Measurements from ENCODE around the gene CFC1B. TPM values are rescaled to one million over a fixed set of nuclear protein-coding genes. Genes with fewer than 3 reads are reported as not detected.
"Not testable (repeated sequence)": the region's sequence is repeated elsewhere in the genome, so short reads cannot be mapped to it uniquely, and the experiment has no call there.

The CFC1B gene
- total RNA-seq, 2 donors from 2014 or later, result 2.9 TPM; not detected in 1

DNA sequence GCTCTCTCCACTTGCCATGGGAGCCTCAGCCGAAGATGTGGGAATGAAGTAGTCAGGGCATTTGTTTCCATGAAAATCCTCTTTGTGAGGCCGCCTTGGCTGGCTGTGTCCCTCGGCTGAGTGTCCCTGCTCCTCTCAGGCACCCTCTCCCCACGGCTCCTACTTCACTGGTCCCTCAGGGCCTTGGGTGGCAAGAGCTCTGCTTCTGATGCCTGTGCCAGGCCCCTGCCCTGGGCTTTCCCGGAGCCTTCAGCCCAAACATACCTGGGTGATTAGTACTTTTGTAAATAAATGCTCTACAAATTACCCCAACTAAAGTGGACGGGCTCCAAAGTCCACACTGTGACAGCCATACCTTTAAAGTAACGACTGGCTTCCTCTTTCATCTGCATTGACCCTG is 15.6 kb downstream of the CFC1B start:
- H3K27me3 ChIP-seq (replicated peaks; ENCODE audit: insufficient read depth); H3K9me3 ChIP-seq; H3K4me1 ChIP-seq (replicated peaks); H3K4me3 ChIP-seq; H3K27ac ChIP-seq; DNase-seq (ENCODE audit: low spot score); H3K36me3 ChIP-seq; intact Hi-C loops (cut with DNase I): not testable (repeated sequence)
- no CpG with 5 or more reads among the region's 7 CpGs for WGBS

DNA sequence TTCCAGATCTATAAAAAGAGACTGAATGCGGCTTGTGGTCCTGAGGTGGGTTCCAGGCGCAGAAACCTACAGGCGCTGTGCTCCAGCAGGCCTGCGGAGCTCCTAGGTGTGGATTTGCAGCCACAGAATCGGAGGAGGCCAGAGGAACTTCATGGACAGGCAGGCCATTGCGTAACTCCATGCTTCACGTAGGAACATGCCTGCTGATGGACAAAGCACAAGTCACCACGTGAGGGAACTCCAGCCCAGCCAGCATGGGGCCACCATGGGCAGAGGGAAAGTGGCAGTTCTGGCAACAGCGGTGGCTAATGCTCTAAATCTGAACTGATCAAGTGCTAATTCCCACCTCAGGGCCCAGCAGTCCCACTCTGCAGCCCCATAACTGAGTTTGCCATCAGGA is 17.2 kb downstream of the CFC1B start:
- H3K4me3 ChIP-seq; H3K27me3 ChIP-seq (replicated peaks; ENCODE audit: insufficient read depth); DNase-seq (ENCODE audit: low spot score); H3K9me3 ChIP-seq; intact Hi-C loops (cut with DNase I); H3K4me1 ChIP-seq (replicated peaks); H3K27ac ChIP-seq; H3K36me3 ChIP-seq: not testable (repeated sequence)
- WGBS, result no CpG with 5 or more reads among the region's 9 CpGs

DNA sequence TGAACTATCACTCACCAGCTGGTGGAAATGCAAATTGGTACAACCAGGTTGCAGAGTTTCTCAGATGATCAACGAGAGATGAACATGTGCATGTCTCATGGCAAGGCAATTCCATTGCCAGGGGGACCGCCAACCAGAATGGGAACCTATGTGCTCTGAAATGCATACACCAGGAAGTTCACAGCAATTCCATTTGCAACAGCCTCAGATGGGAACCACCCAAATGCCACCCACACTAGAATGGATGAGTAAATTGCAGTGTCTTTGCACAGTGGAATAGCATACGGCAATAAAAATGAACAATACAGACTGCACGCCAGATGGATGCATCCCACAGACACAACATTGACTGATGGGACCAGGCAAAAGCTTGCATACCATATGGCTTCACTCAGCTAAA is 21.8 kb downstream of the CFC1B start:
- H3K27ac ChIP-seq; H3K27me3 ChIP-seq (replicated peaks; ENCODE audit: insufficient read depth); DNase-seq (ENCODE audit: low spot score); H3K9me3 ChIP-seq; H3K4me3 ChIP-seq; H3K36me3 ChIP-seq; intact Hi-C loops (cut with DNase I); H3K4me1 ChIP-seq (replicated peaks): not testable (repeated sequence)
- no CpG with 5 or more reads among the region's 4 CpGs for WGBS

DNA sequence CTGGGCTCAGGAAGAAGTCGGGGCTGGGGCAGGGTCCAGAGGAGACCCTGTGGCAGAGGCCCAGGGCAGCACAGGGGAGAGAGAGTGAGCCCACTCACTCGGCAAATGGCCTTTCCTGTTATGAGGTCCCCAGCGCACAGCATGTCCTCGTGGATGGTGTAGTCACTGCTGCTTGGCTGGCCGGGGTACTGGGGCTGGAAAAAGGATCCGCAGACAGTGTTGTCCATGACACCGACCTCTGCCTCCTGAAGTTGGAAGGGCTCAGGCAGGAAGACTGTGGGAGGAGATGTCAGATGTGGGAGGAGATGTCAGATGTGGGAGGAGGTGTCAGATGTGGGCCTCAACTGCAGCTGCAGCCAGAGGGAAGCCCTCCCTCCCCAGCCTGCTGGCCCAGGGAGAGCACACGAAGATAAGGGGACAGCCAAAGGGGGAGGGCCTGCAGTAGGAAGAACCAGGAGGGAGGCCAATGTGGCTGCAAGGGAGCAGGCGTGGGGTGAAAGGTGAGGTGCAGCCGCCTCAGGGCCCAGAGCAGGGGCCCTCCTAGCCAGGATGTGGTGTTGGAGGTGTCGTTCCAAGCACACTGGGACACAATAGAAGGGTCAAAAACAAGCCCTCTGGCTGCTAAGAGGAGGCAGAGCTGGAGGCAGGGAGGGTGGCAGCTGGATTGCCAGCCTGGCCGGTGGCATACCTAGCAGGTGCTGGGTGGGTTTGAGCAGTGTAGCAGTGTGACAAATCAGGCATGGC is 22.9 kb downstream of the CFC1B start:
- H3K4me1 ChIP-seq (replicated peaks); H3K36me3 ChIP-seq; H3K27ac ChIP-seq; intact Hi-C loops (cut with DNase I); DNase-seq (ENCODE audit: low spot score); H3K4me3 ChIP-seq; H3K9me3 ChIP-seq; H3K27me3 ChIP-seq (replicated peaks; ENCODE audit: insufficient read depth): not testable (repeated sequence)
- no CpG with 5 or more reads among the region's 12 CpGs for WGBS

DNA sequence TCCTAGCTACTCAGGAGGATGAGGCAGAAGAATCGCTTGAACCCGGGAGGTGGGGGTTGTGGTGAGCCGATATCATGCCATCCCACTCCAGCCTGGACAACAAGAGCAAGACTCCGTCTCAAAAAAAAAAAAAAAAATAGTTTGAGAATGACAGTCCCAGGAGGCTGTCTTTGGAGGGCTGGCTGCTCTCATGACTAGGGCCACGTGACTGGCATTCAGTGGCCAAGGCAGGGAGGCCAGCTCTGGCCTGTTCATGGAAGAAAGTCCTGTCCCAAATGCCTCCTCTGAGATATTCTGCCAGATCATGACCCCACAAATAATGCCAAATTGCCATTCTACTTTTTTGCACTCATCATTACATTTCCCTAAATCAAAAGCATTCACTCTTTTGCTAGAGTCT is 24.0 kb downstream of the CFC1B start:
- H3K4me3 ChIP-seq; H3K27ac ChIP-seq; H3K4me1 ChIP-seq (replicated peaks); H3K27me3 ChIP-seq (replicated peaks; ENCODE audit: insufficient read depth); H3K9me3 ChIP-seq; H3K36me3 ChIP-seq; intact Hi-C loops (cut with DNase I); DNase-seq (ENCODE audit: low spot score): not testable (repeated sequence)
- no CpG with 5 or more reads among the region's 5 CpGs for WGBS

DNA sequence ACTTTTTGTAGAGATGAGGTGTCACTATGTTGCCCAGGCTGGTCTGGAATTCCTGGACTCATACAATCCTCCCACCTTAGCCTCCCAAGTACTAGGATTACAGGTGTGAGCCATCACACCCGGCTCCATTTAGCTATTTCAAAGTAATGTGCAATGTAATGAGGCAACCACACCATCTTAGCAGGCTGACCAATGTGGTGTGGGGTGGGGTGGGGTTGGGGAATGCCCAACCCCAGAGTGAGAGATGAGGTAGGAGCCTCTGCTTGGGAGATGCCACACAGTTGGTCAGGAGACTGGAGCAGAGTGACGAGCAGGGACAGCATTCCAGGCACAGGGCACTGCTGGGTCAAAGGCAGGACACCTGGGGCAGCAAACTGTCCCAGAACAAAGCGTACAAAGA is 27.4 kb downstream of the CFC1B start:
- intact Hi-C loops (cut with DNase I); H3K9me3 ChIP-seq; H3K4me1 ChIP-seq (replicated peaks); H3K27me3 ChIP-seq (replicated peaks; ENCODE audit: insufficient read depth); H3K4me3 ChIP-seq; DNase-seq (ENCODE audit: low spot score); H3K36me3 ChIP-seq; H3K27ac ChIP-seq: not testable (repeated sequence)
- WGBS, result no CpG with 5 or more reads among the region's 3 CpGs

DNA sequence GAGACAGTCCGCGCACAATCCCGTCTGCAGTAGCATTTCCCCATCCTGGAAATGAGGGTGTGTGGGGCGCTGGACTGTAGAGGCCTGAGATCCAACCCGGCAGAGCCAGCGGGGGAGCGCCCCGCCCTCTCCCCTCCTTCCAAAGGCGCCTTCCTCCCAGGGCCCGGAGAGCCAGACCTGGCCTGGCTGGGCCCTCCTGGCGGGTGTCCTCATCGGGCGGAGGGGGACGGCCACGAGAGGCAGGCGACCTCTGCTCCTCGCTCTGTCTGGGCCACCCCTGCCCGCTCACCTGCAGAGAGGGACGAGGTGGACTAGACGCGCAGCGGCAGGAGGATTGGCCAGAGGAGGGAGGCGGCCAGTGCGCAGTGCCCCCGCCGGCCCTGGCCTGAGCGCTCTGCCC is 28.5 kb downstream of the CFC1B start:
- H3K27ac ChIP-seq; intact Hi-C loops (cut with DNase I); DNase-seq (ENCODE audit: low spot score); H3K36me3 ChIP-seq; H3K4me3 ChIP-seq; H3K9me3 ChIP-seq; H3K4me1 ChIP-seq (replicated peaks); H3K27me3 ChIP-seq (replicated peaks; ENCODE audit: insufficient read depth): not testable (repeated sequence)
- WGBS, result no CpG with 5 or more reads among the region's 27 CpGs

DNA sequence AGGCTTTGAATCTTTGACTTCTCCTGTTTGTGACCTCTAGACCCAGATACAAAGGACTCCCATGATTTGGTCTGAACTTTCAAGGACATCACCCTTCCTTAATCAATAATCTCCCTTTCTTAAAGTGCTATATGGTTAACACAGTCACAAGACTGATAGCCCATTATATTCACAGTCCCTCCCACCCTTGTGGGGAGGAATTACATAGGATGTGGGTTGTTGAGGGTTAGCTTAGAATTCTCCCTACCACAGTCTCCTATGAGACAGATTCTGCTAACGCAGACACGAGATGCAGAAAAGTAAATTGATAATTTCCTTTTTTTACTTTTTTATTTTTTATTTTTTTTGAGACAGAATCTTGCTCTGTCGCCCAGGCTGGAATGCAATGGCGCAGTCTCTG is 33.2 kb downstream of the CFC1B start:
- H3K36me3 ChIP-seq; H3K27me3 ChIP-seq (replicated peaks; ENCODE audit: insufficient read depth); H3K4me1 ChIP-seq (replicated peaks); DNase-seq (ENCODE audit: low spot score); H3K27ac ChIP-seq; H3K9me3 ChIP-seq; H3K4me3 ChIP-seq; intact Hi-C loops (cut with DNase I): not testable (repeated sequence)
- WGBS, result no CpG with 5 or more reads among the region's 4 CpGs

DNA sequence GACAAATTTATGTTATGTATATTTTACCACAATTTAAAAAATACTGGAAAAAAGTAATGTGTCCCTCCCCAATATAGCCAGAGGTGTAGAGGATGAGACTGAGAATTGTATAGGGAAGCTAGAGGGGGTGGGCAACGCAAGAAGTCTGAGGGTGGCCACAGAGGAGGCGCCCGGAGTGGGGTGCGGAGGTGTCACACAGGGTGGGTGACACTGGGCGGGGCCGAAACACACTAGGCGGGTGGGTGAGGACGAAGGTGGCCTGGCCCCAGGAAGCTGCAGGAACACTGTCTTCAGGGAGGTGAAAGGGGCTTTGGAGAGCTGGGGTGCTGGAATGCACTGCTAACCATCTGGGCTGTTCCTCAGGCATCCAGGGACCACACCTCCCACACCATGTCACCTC is 35.4 kb downstream of the CFC1B start:
- H3K4me1 ChIP-seq (replicated peaks); H3K27ac ChIP-seq; H3K27me3 ChIP-seq (replicated peaks; ENCODE audit: insufficient read depth); H3K9me3 ChIP-seq; intact Hi-C loops (cut with DNase I); DNase-seq (ENCODE audit: low spot score); H3K4me3 ChIP-seq; H3K36me3 ChIP-seq: not testable (repeated sequence)
- WGBS, result no CpG with 5 or more reads among the region's 8 CpGs

DNA sequence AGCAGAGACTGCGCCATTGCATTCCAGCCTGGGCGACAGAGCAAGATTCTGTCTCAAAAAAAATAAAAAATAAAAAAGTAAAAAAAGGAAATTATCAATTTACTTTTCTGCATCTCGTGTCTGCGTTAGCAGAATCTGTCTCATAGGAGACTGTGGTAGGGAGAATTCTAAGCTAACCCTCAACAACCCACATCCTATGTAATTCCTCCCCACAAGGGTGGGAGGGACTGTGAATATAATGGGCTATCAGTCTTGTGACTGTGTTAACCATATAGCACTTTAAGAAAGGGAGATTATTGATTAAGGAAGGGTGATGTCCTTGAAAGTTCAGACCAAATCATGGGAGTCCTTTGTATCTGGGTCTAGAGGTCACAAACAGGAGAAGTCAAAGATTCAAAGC is 45.1 kb downstream of the CFC1B start:
- H3K4me1 ChIP-seq (replicated peaks); H3K4me3 ChIP-seq; H3K27me3 ChIP-seq (replicated peaks; ENCODE audit: insufficient read depth); H3K27ac ChIP-seq; DNase-seq (ENCODE audit: low spot score); H3K9me3 ChIP-seq; H3K36me3 ChIP-seq; intact Hi-C loops (cut with DNase I): not testable (repeated sequence)
- WGBS, result no CpG with 5 or more reads among the region's 4 CpGs

DNA sequence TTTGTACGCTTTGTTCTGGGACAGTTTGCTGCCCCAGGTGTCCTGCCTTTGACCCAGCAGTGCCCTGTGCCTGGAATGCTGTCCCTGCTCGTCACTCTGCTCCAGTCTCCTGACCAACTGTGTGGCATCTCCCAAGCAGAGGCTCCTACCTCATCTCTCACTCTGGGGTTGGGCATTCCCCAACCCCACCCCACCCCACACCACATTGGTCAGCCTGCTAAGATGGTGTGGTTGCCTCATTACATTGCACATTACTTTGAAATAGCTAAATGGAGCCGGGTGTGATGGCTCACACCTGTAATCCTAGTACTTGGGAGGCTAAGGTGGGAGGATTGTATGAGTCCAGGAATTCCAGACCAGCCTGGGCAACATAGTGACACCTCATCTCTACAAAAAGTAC is 50.9 kb downstream of the CFC1B start:
- H3K27me3 ChIP-seq (replicated peaks; ENCODE audit: insufficient read depth); H3K36me3 ChIP-seq; H3K27ac ChIP-seq; H3K4me1 ChIP-seq (replicated peaks); H3K4me3 ChIP-seq; H3K9me3 ChIP-seq; DNase-seq (ENCODE audit: low spot score); intact Hi-C loops (cut with DNase I): not testable (repeated sequence)
- WGBS, result no CpG with 5 or more reads among the region's 3 CpGs

DNA sequence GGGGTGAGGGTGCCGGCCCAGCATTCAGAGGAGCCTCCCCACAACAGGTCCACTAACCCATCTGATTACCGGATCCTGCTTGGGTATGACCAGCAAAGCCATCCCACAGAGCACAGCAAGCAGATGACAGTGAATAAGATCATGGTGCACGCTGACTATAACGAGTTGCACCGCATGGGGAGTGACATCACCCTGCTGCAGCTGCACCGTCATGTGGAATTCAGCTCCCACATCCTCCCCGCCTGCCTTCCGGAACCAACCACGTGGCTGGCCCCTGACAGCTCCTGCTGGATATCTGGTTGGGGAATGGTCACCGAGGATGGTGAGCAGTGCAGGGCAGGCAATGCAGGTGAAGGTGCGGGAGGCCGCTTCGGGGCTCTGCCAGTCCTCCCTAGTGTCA is 53.2 kb downstream of the CFC1B start:
- H3K27me3 ChIP-seq (replicated peaks; ENCODE audit: insufficient read depth); H3K36me3 ChIP-seq; H3K9me3 ChIP-seq; intact Hi-C loops (cut with DNase I); H3K4me1 ChIP-seq (replicated peaks); H3K4me3 ChIP-seq; DNase-seq (ENCODE audit: low spot score); H3K27ac ChIP-seq: not testable (repeated sequence)
- WGBS, result no CpG with 5 or more reads among the region's 13 CpGs

DNA sequence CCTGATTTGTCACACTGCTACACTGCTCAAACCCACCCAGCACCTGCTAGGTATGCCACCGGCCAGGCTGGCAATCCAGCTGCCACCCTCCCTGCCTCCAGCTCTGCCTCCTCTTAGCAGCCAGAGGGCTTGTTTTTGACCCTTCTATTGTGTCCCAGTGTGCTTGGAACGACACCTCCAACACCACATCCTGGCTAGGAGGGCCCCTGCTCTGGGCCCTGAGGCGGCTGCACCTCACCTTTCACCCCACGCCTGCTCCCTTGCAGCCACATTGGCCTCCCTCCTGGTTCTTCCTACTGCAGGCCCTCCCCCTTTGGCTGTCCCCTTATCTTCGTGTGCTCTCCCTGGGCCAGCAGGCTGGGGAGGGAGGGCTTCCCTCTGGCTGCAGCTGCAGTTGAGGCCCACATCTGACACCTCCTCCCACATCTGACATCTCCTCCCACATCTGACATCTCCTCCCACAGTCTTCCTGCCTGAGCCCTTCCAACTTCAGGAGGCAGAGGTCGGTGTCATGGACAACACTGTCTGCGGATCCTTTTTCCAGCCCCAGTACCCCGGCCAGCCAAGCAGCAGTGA is 55.3 kb downstream of the CFC1B start:
- H3K36me3 ChIP-seq; H3K27ac ChIP-seq; H3K4me3 ChIP-seq; H3K27me3 ChIP-seq (replicated peaks; ENCODE audit: insufficient read depth); DNase-seq (ENCODE audit: low spot score); H3K4me1 ChIP-seq (replicated peaks); H3K9me3 ChIP-seq; intact Hi-C loops (cut with DNase I): not testable (repeated sequence)
- WGBS, result no CpG with 5 or more reads among the region's 8 CpGs
